ENCODE results near the gene CLIC1. TPM values are rescaled to one million over a fixed set of nuclear protein-coding genes. Genes with fewer than 3 reads are reported as not detected.

CLIC1 gene
- total and polyA plus RNA-seq, 12 donors = 109 to 426 (median 217) TPM

DNA sequence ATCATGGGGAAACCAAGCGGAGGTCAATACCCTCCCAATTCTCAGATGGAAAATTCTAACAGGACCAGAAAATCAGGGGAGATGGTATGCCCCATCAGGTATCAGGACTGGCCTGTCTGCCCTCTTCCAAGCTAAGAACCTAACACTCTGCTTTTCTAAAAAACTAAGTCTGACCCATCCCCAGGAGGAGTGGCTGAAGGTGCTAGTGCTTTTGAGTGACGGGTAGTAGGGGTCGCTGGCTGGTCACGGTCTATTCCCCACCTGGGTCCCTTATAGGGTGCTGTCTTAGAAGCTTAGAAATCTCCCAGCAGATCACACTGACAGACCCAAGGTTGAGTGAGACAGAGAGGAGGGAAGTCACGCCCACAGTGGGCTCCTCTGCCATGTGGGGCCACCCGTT, 42.8 kb downstream of the CLIC1 start:
- Histone ChIP-seq H3K4me1 (replicated peaks in 1 of 2) (no peaks in the 10 kb centered on the region), H3K27ac (no peak overlapping the region), H3K9me3 (replicated peaks in 1 of 3) (no peaks in the 10 kb centered on the region), H3K27me3 (no peaks in the 10 kb centered on the region), H3K4me3 (no peak overlapping the region), H3K36me3 (replicated peaks in 1 of 2) (peaks cover 0 to 94% of the 10 kb centered on the region in 2 donors)
- DNase-seq = no peak
- TF ChIP-seq, protein P1, sequence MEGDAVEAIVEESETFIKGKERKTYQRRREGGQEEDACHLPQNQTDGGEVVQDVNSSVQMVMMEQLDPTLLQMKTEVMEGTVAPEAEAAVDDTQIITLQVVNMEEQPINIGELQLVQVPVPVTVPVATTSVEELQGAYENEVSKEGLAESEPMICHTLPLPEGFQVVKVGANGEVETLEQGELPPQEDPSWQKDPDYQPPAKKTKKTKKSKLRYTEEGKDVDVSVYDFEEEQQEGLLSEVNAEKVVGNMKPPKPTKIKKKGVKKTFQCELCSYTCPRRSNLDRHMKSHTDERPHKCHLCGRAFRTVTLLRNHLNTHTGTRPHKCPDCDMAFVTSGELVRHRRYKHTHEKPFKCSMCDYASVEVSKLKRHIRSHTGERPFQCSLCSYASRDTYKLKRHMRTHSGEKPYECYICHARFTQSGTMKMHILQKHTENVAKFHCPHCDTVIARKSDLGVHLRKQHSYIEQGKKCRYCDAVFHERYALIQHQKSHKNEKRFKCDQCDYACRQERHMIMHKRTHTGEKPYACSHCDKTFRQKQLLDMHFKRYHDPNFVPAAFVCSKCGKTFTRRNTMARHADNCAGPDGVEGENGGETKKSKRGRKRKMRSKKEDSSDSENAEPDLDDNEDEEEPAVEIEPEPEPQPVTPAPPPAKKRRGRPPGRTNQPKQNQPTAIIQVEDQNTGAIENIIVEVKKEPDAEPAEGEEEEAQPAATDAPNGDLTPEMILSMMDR (IDR thresholded peaks at IDR 0.05) = no peak
- no peak for TF ChIP-seq POLR2A (IDR thresholded peaks at IDR 0.05)
- intact Hi-C loops (cut with DNase I) = no loop called here
- 88 to 100% (median 91%) methylated on average over 2 to 6 of the region's 6 CpGs for WGBS, 4 donors

- Histone ChIP-seq H3K27me3 (no peaks in the 10 kb centered on the region), H3K4me3 (no peak overlapping the region), H3K36me3 (replicated peaks in 1 of 2) (peaks cover 0 to 99% of the 10 kb centered on the region in 2 donors), H3K27ac (no peak overlapping the region), H3K9me3 (replicated peaks in 1 of 3) (no peaks in the 10 kb centered on the region), H3K4me1 (replicated peaks in 1 of 2) (no peaks in the 10 kb centered on the region)
- intact Hi-C loops (cut with DNase I) = no loop called here
- no peak for DNase-seq
- WGBS, 4 donors = 87 to 93% (median 89%) methylated on average over 9 of the region's 9 CpGs
- no peak for TF ChIP-seq POLR2A (IDR thresholded peaks at IDR 0.05)
- TF ChIP-seq, protein P1 (IDR thresholded peaks at IDR 0.05) = no peak
These were observed 43.4 kb downstream of the CLIC1 start for GRCh38 chr6:31692886-31693285.

GRCh38 chr6:31692353-31692752, 44.0 kb downstream of the CLIC1 start:
- H3K36me3 ChIP-seq (replicated peaks in 1 of 2) = peaks cover 0 to 99% of the 10 kb centered on the region in 2 donors
- H3K9me3 ChIP-seq (replicated peaks in 1 of 3) = no peaks in the 10 kb centered on the region
- H3K4me1 ChIP-seq (replicated peaks in 1 of 2) = no peaks in the 10 kb centered on the region
- H3K4me3 ChIP-seq = no peak overlapping the region
- no peaks in the 10 kb centered on the region for H3K27me3 ChIP-seq
- intact Hi-C loops (cut with DNase I) = no loop called here
- WGBS, 4 donors = 87 to 95% (median 89%) methylated on average over 3 to 4 of the region's 4 CpGs
- no peak for DNase-seq
- TF ChIP-seq, protein P1 (IDR thresholded peaks at IDR 0.05) = no peak
- TF ChIP-seq POLR2A (IDR thresholded peaks at IDR 0.05) = no peak
- no peak overlapping the region for H3K27ac ChIP-seq

- Histone ChIP-seq H3K4me1 (replicated peaks in 1 of 2) (no peaks in the 10 kb centered on the region), H3K4me3 (no peak overlapping the region), H3K27me3 (no peaks in the 10 kb centered on the region), H3K36me3 (replicated peaks in 1 of 2) (peaks cover 0 to 99% of the 10 kb centered on the region in 2 donors), H3K27ac (no peak overlapping the region), H3K9me3 (replicated peaks in 1 of 3) (no peaks in the 10 kb centered on the region)
- no peak for DNase-seq
- WGBS, 4 donors = 94 to 100% (median 94%) methylated on average over 3 to 12 of the region's 12 CpGs
- intact Hi-C loops (cut with DNase I) = no loop called here
- TF ChIP-seq, protein P1 (IDR thresholded peaks at IDR 0.05) = no peak
- no peak for TF ChIP-seq POLR2A (IDR thresholded peaks at IDR 0.05)
These were observed 44.7 kb downstream of the CLIC1 start for GRCh38 chr6:31691564-31692108.
